ENCODE measurements around the gene UTP25.
"Not testable (repeated sequence)": the region's sequence is repeated elsewhere in the genome, so short reads cannot be mapped to it uniquely, and the experiment has no call there.

Gene UTP25

GRCh38 chr1:209886219-209886536 lies 58.4 kb downstream of the UTP25 start:
- no peak overlapping the region for H3K4me3 ChIP-seq (ENCODE audit: control insufficient read depth, low read depth, low read length)
- TF ChIP-seq CTCF (conservative IDR thresholded peaks at IDR 0.05; ENCODE audit: control insufficient read depth, insufficient read depth, low read depth, low read length): peak; percentile 6
- DNase-seq (ENCODE audit: low read depth): no peak

- DNase-seq (ENCODE audit: low read depth); H3K4me3 ChIP-seq (ENCODE audit: control insufficient read depth, low read depth, low read length): not testable (repeated sequence)
Observed at GRCh38 chr1:209888291-209889076, 60.7 kb downstream of the UTP25 start.

- no peak for DNase-seq (ENCODE audit: low read depth)
- no peak overlapping the region for H3K4me3 ChIP-seq (ENCODE audit: control insufficient read depth, low read depth, low read length)
- no peak for TF ChIP-seq CTCF (conservative IDR thresholded peaks at IDR 0.05; ENCODE audit: control insufficient read depth, insufficient read depth, low read depth, low read length)
Observed at GRCh38 chr1:209889077-209889418, 61.3 kb downstream of the UTP25 start.

- no peak overlapping the region for H3K4me3 ChIP-seq (ENCODE audit: control insufficient read depth, low read depth, low read length)
- peak; percentile 61 for DNase-seq (ENCODE audit: low read depth)
- no peak for TF ChIP-seq CTCF (conservative IDR thresholded peaks at IDR 0.05; ENCODE audit: control insufficient read depth, insufficient read depth, low read depth, low read length)
Observed at GRCh38 chr1:209890641-209891330, 63.0 kb downstream of the UTP25 start.

GRCh38 chr1:209893751-209894150 lies 66.0 kb downstream of the UTP25 start:
- no peak for DNase-seq (ENCODE audit: low read depth)
- TF ChIP-seq CTCF (conservative IDR thresholded peaks at IDR 0.05; ENCODE audit: control insufficient read depth, insufficient read depth, low read depth, low read length): no peak
- H3K4me3 ChIP-seq (ENCODE audit: control insufficient read depth, low read depth, low read length): no peak overlapping the region

GRCh38 chr1:209895709-209896108 lies 67.9 kb downstream of the UTP25 start:
- no peak overlapping the region for H3K4me3 ChIP-seq (ENCODE audit: control insufficient read depth, low read depth, low read length)
- TF ChIP-seq CTCF (conservative IDR thresholded peaks at IDR 0.05; ENCODE audit: control insufficient read depth, insufficient read depth, low read depth, low read length): no peak
- DNase-seq (ENCODE audit: low read depth): peak; percentile 72

- no peak overlapping the region for H3K4me3 ChIP-seq (ENCODE audit: control insufficient read depth, low read depth, low read length)
- TF ChIP-seq CTCF (conservative IDR thresholded peaks at IDR 0.05; ENCODE audit: control insufficient read depth, insufficient read depth, low read depth, low read length): no peak
- no peak for DNase-seq (ENCODE audit: low read depth)
Observed at GRCh38 chr1:209896346-209896745, 68.6 kb downstream of the UTP25 start.

GRCh38 chr1:209898271-209898670 lies 70.5 kb downstream of the UTP25 start:
- DNase-seq (ENCODE audit: low read depth); H3K4me3 ChIP-seq (ENCODE audit: control insufficient read depth, low read depth, low read length): not testable (repeated sequence)

- H3K4me3 ChIP-seq (ENCODE audit: control insufficient read depth, low read depth, low read length); DNase-seq (ENCODE audit: low read depth): not testable (repeated sequence)
Observed at GRCh38 chr1:209898851-209899250, 71.1 kb downstream of the UTP25 start.

All from fibroblast of mammary gland (primary cell).